ENCODE data around the gene SRSF9. TPM values are rescaled to one million over a fixed set of nuclear protein-coding genes. Genes with fewer than 3 reads are reported as not detected.

SRSF9 gene
- total RNA-seq, 2 donors from 2014 or later = 41.0 to 83.5 TPM

DNA sequence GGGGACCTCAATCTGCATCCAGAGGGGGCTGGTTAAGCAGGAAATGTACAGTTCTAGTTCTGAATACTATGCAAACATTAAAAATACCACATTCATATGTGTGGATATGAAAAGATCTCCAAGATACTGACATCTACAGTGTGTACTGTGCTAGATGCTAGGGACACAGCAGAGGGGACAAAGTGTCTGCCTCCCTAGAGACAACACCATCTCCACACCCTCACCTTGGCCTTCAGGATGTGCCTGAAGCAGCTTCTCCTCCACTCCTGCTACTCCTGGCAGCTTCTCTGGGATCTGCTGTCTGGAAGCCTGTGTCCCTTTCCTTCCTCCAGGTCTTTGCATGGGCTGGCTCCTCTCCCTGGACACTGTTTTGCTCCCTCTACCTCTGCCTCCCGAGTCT is 10.7 kb upstream of the SRSF9 start:
- TF ChIP-seq, protein P1, sequence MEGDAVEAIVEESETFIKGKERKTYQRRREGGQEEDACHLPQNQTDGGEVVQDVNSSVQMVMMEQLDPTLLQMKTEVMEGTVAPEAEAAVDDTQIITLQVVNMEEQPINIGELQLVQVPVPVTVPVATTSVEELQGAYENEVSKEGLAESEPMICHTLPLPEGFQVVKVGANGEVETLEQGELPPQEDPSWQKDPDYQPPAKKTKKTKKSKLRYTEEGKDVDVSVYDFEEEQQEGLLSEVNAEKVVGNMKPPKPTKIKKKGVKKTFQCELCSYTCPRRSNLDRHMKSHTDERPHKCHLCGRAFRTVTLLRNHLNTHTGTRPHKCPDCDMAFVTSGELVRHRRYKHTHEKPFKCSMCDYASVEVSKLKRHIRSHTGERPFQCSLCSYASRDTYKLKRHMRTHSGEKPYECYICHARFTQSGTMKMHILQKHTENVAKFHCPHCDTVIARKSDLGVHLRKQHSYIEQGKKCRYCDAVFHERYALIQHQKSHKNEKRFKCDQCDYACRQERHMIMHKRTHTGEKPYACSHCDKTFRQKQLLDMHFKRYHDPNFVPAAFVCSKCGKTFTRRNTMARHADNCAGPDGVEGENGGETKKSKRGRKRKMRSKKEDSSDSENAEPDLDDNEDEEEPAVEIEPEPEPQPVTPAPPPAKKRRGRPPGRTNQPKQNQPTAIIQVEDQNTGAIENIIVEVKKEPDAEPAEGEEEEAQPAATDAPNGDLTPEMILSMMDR (IDR thresholded peaks at IDR 0.05) = no peak
- ATAC-seq (ENCODE audit: insufficient number of reproducible peaks, low FRiP score, low read depth) (no peak), DNase-seq (ENCODE audit: low spot score) (no peak)
- Histone ChIP-seq H3K9me3 (no peaks in the 10 kb centered on the region), H3K36me3 (no peaks in the 10 kb centered on the region), H3K4me3 (no peak overlapping the region), H3K4me1 (ENCODE audit: control insufficient read depth in 1 of 2, low read depth in 2 of 2) (peaks cover 0 to under 1% of the 10 kb centered on the region in 2 donors), H3K27ac (no peak overlapping the region), H3K27me3 (replicated peaks; ENCODE audit: insufficient read depth) (no peaks in the 10 kb centered on the region)

- no peak overlapping the region for H3K4me3 ChIP-seq
- peaks cover 0 to 8% of the 10 kb centered on the region in 2 donors for H3K4me1 ChIP-seq (ENCODE audit: control insufficient read depth in 1 of 2, low read depth in 2 of 2)
- H3K27me3 ChIP-seq (replicated peaks; ENCODE audit: insufficient read depth) = no peaks in the 10 kb centered on the region
- TF ChIP-seq, protein P1 (IDR thresholded peaks at IDR 0.05) = no peak
- H3K27ac ChIP-seq = no peak overlapping the region
- DNase-seq (ENCODE audit: low spot score) (no peak), ATAC-seq (ENCODE audit: insufficient number of reproducible peaks, low FRiP score, low read depth) (no peak)
- no peaks in the 10 kb centered on the region for H3K36me3 ChIP-seq
- H3K9me3 ChIP-seq = no peaks in the 10 kb centered on the region
Observed at GRCh38 chr12:120479458-120479857, 9.9 kb upstream of the SRSF9 start.

DNA sequence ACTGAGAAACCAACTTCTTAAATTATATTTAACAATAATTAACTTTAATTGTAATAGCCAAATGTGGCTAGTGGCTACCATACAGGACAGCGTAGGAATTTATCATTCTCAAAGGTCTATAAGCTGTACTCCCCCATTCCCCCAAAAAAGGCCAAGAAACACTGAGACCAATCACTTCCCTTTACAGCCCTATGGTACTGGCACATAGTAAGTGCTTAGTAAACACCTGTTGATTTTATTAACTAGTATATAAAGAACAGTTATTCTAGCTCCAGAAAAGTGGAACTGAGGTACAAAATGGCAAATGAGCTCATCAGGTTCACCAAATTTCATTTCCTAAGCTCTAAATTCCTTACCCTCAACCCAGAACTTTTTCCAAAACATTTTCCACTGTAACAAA is 6.1 kb upstream of the SRSF9 start:
- no peak for DNase-seq (ENCODE audit: low spot score)
- Histone ChIP-seq H3K27me3 (replicated peaks; ENCODE audit: insufficient read depth) (no peaks in the 10 kb centered on the region), H3K9me3 (no peaks in the 10 kb centered on the region), H3K4me1 (ENCODE audit: control insufficient read depth in 1 of 2, low read depth in 2 of 2) (peaks cover 0 to 16% of the 10 kb centered on the region in 2 donors), H3K27ac (no peak overlapping the region), H3K36me3 (no peaks in the 10 kb centered on the region), H3K4me3 (no peak overlapping the region)
- ATAC-seq (ENCODE audit: insufficient number of reproducible peaks, low FRiP score, low read depth) = no peak
- TF ChIP-seq, protein P1 (IDR thresholded peaks at IDR 0.05) = no peak

GRCh38 chr12:120474616-120474960 is 5.0 kb upstream of the SRSF9 start:
- ATAC-seq (ENCODE audit: insufficient number of reproducible peaks, low FRiP score, low read depth) (no peak), DNase-seq (ENCODE audit: low spot score) (no peak)
- Histone ChIP-seq H3K4me1 (ENCODE audit: control insufficient read depth in 1 of 2, low read depth in 2 of 2) (peaks cover 4 to 24% of the 10 kb centered on the region in 2 donors), H3K27me3 (replicated peaks; ENCODE audit: insufficient read depth) (no peaks in the 10 kb centered on the region), H3K27ac (no peak overlapping the region), H3K9me3 (no peaks in the 10 kb centered on the region), H3K36me3 (no peaks in the 10 kb centered on the region), H3K4me3 (no peak overlapping the region)
- TF ChIP-seq, protein P1 (IDR thresholded peaks at IDR 0.05) = no peak

DNA sequence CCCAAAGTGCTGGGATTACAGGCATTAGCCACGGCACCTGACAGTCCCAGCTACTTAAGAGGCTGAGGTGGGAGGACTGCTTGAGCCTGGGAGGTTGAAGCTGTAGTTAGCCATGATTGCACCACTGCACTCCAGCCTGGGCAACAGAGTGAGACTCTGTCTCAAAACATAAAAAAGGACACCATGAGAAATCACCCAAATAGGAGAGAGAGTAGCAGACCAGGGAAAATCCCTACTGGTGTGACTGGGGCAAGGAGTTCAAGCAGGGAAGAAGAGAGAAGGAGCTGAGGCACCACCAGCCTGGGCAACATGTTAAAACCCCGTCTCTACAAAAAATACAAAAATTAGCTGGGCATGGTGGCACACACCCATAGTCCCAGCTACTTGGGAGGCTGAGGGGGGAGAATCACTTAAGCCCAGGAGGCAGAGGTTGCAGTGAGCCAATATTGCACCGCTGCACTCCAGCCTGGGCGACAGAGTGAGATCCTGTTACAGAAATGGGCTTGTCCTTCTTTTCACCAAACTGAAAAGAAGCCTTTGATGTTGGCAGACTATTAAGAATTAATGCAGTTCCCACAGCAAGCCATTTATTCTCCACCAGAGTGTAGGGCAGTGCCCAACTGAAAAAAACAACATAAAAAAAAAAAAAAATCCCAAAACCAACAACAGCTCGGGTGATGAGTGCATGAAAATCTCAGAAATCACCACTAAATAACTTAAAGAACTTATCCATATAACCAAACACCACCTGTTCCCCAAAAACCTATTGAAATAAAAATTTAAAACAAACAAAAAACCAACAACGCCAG is 4.5 kb upstream of the SRSF9 start:
- DNase-seq (ENCODE audit: low spot score) = no peak
- Histone ChIP-seq H3K36me3 (no peaks in the 10 kb centered on the region), H3K27ac (peak overlapping the region in 1 of 2 donors; percentile 43), H3K27me3 (replicated peaks; ENCODE audit: insufficient read depth) (no peaks in the 10 kb centered on the region), H3K4me1 (ENCODE audit: control insufficient read depth in 1 of 2, low read depth in 2 of 2) (peaks cover 4 to 24% of the 10 kb centered on the region in 2 donors), H3K4me3 (no peak overlapping the region), H3K9me3 (no peaks in the 10 kb centered on the region)
- TF ChIP-seq, protein P1 (IDR thresholded peaks at IDR 0.05) = no peak
- no peak for ATAC-seq (ENCODE audit: insufficient number of reproducible peaks, low FRiP score, low read depth)
